ENCODE measurements around the gene MOB3B. TPM values are rescaled to one million over a fixed set of nuclear protein-coding genes. Genes with fewer than 3 reads are reported as not detected.

Gene MOB3B
- total RNA-seq, 1 donor from 2014 or later: 10.0 TPM

DNA sequence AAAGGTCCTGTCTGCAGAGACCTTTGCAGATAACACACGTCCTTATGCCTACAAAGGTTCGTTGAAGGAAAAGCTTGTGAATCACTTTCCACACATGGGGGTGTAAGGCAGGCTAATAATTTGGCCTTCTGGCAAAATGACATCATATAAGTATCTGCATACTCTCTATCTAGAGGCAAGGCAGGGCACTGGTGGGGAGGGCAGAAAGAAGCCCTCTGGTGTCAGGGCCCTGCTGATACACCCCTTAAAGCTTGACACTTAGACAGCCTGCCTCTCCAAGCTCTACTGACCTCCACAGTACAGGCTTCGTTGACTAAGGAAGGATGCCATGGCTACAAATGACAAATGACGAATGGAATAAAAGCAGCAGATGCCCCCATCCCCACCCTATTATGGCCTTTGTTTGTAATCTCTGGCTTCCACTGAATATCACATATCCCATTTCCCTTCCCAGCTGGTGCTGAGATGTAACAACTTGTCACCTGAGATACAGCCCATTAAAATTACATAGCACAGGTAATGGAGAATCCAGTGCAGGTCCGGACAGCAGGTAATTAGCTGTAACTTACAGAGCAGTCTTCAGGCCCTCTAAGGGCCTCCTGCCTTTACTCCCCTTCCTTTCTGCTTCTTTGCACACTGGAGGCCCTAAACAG lies 82.5 kb downstream of the MOB3B start:
- ChIA-PET CTCF (no interaction called here), POLR2A (interaction anchor here (1.0 to 1.3 kb wide), 2 partner anchors 29 to 82 kb away, joined by 3 to 4 read pairs; partner anchors contain the start of gene MOB3B)
- Mint-ChIP-seq H3K36me3 (ENCODE audit: low read depth) (peaks cover 44% of the 10 kb centered on the region), H3K27ac (no peak overlapping the region), H3K4me3 (no peak overlapping the region), H3K9me3 (peaks cover 6% of the 10 kb centered on the region), H3K4me1 (peaks cover 58% of the 10 kb centered on the region), H3K27me3 (no peaks in the 10 kb centered on the region)
- TF ChIP-seq, protein P1, sequence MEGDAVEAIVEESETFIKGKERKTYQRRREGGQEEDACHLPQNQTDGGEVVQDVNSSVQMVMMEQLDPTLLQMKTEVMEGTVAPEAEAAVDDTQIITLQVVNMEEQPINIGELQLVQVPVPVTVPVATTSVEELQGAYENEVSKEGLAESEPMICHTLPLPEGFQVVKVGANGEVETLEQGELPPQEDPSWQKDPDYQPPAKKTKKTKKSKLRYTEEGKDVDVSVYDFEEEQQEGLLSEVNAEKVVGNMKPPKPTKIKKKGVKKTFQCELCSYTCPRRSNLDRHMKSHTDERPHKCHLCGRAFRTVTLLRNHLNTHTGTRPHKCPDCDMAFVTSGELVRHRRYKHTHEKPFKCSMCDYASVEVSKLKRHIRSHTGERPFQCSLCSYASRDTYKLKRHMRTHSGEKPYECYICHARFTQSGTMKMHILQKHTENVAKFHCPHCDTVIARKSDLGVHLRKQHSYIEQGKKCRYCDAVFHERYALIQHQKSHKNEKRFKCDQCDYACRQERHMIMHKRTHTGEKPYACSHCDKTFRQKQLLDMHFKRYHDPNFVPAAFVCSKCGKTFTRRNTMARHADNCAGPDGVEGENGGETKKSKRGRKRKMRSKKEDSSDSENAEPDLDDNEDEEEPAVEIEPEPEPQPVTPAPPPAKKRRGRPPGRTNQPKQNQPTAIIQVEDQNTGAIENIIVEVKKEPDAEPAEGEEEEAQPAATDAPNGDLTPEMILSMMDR (IDR thresholded peaks at IDR 0.05): no peak
- DNase-seq (no peak), ATAC-seq (ENCODE audit: low read depth) (peak; percentile 47)
- intact Hi-C loops (cut with micrococcal nuclease): no loop called here

GRCh38 chr9:27445688-27446087 lies 83.9 kb downstream of the MOB3B start:
- Mint-ChIP-seq H3K36me3 (ENCODE audit: low read depth) (peaks cover 34% of the 10 kb centered on the region), H3K9me3 (peaks cover 6% of the 10 kb centered on the region), H3K4me3 (no peak overlapping the region), H3K27me3 (no peaks in the 10 kb centered on the region), H3K27ac (peak overlapping the region; percentile 7), H3K4me1 (peaks cover 61% of the 10 kb centered on the region)
- ChIA-PET CTCF (no interaction called here), POLR2A (interaction anchor here (0.6 to 1.3 kb wide), 3 partner anchors 23 to 44 kb away, joined by 3 to 4 read pairs (median 3); no protein-coding TSS in a partner anchor)
- ATAC-seq (ENCODE audit: low read depth) (no peak), DNase-seq (no peak)
- TF ChIP-seq, protein P1 (IDR thresholded peaks at IDR 0.05): no peak
- intact Hi-C loops (cut with micrococcal nuclease): no loop called here

DNA sequence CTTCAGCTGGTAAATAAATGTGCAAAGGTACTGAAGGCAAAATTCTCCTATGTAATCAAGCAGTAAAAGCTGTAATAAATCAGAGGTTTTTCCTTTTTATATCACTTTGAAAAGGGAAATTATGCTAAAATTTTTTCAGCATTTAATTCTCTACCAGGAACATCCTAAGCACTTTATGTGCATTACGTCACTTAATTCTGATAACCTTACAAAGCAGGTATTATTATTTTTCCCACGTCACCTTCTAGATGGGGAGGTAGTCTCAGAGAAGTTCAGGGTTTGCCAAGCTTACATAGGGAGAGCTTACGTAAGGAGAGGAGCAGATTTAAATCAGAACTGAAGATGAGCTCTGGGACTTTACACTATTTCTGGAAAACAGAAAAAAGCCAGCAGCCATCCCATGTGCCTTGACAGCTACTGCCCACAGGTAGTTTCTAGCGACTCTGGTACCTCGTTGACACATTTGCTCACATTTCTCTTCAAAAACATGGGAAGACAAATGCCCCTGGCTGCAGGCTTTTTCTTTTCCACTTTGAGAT lies 84.5 kb downstream of the MOB3B start:
- Mint-ChIP-seq H3K27me3 (no peaks in the 10 kb centered on the region), H3K9me3 (peaks cover 6% of the 10 kb centered on the region), H3K36me3 (ENCODE audit: low read depth) (peaks cover 34% of the 10 kb centered on the region), H3K4me1 (peaks cover 63% of the 10 kb centered on the region), H3K4me3 (no peak overlapping the region), H3K27ac (no peak overlapping the region)
- no peak for DNase-seq
- ChIA-PET CTCF (interaction anchor here (1.0 to 1.5 kb wide), 3 partner anchors 10 to 41 kb away, joined by 3 read pairs; no protein-coding TSS in a partner anchor), POLR2A (interaction anchor here (0.9 kb wide), 1 partner anchor 23 kb away, joined by 3 read pairs; no protein-coding TSS in a partner anchor)
- no peak for ATAC-seq (ENCODE audit: low read depth)
- TF ChIP-seq, protein P1 (IDR thresholded peaks at IDR 0.05): no peak
- intact Hi-C loops (cut with micrococcal nuclease): no loop called here

DNA sequence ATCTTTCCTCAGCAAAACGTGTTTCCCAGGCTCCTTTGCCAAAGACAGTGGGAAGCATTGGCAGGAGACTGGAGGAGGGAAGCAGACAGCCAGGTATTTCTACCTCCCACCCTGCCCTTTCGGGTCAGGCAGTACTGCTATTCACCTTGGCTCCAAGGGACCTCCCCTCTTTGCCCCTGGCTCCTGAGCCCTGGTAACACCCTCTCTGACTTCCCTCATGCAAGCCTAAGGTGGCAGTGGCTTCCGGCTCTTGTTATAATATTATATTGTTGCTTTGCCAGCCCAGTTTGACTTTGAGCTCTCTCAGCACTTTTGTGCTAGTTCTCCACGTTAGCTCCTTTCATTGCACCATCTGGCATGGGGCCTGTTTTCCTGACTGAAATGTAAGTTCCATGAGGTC lies 87.2 kb downstream of the MOB3B start:
- H3K36me3 Mint-ChIP-seq (ENCODE audit: low read depth): peaks cover 14% of the 10 kb centered on the region
- no peak for DNase-seq
- TF ChIP-seq, protein P1 (IDR thresholded peaks at IDR 0.05): no peak
- H3K27ac Mint-ChIP-seq: peak overlapping the region; percentile 83
- peaks cover 69% of the 10 kb centered on the region for H3K4me1 Mint-ChIP-seq
- peak overlapping the region; percentile 39 for H3K4me3 Mint-ChIP-seq
- H3K27me3 Mint-ChIP-seq: no peaks in the 10 kb centered on the region
- ChIA-PET CTCF (interaction anchor here (1.0 to 1.7 kb wide), 3 partner anchors 19 to 109 kb away, joined by 4 to 7 read pairs (median 5); partner anchors contain the start of gene MOB3B), POLR2A (interaction anchor here (0.9 to 1.3 kb wide), 2 partner anchors 19 to 75 kb away, joined by 3 to 4 read pairs; no protein-coding TSS in a partner anchor)
- intact Hi-C loops (cut with micrococcal nuclease): loop anchor here (2.0 to 5.0 kb wide), 3 partner anchors 56 to 110 kb away; no protein-coding TSS in a partner anchor
- no peak for ATAC-seq (ENCODE audit: low read depth)
- no peaks in the 10 kb centered on the region for H3K9me3 Mint-ChIP-seq

- Mint-ChIP-seq H3K36me3 (ENCODE audit: low read depth) (peaks cover 13% of the 10 kb centered on the region), H3K9me3 (no peaks in the 10 kb centered on the region), H3K4me3 (peak overlapping the region; percentile 32), H3K4me1 (peaks cover 69% of the 10 kb centered on the region), H3K27me3 (no peaks in the 10 kb centered on the region), H3K27ac (peak overlapping the region; percentile 75)
- CTCF ChIA-PET: no interaction called here
- intact Hi-C loops (cut with micrococcal nuclease): loop anchor here (1.0 to 5.0 kb wide), 8 partner anchors 19 to 132 kb away; partner anchors contain the start of genes C9orf72 and MOB3B
- TF ChIP-seq, protein P1 (IDR thresholded peaks at IDR 0.05): no peak
- POLR2A ChIA-PET: no interaction called here
- ATAC-seq (ENCODE audit: low read depth) (peak; percentile 98), DNase-seq (no peak)
Measured at GRCh38 chr9:27441741-27442070, 87.9 kb downstream of the MOB3B start.

Measured in activated B cell treated with CpG ODN at 0.5 μM for 24 hours (primary cell).